HepG2 (cell line): ENCODE data around the gene IGF2BP3. TPM values are rescaled to one million over a fixed set of nuclear protein-coding genes. Genes with fewer than 3 reads are reported as not detected.

Experiments
- ATF2 ChIP-seq: sonication (generic); formaldehyde crosslinking; IDR thresholded peaks from 2 replicates; pipeline ENCODE4 v1.4.0; 2020; ENCODE audit warnings: missing genetic modification reagents
- CENPX ChIP-seq: sonication (generic); formaldehyde crosslinking; IDR thresholded peaks from 2 replicates; pipeline ENCODE4 v1.9.0; 2021; ENCODE audit warnings: mild to moderate bottlenecking, missing genetic modification reagents, moderate library complexity
- FLYWCH1 ChIP-seq: sonication (generic); formaldehyde crosslinking; IDR thresholded peaks from 2 replicates; pipeline ENCODE4 v1.8.1; 2023; ENCODE audit warnings: mild to moderate bottlenecking, missing genetic modification reagents
- GMEB2 ChIP-seq: IDR thresholded peaks from 2 replicates; pipeline ENCODE4 v1.6.1; 2016; ENCODE audit warnings: missing biosample characterization, missing genetic modification reagents, low read depth
- GPN1 ChIP-seq: sonication (generic); formaldehyde crosslinking; IDR thresholded peaks from 2 replicates; pipeline ENCODE4 v1.5.1; 2020; ENCODE audit warnings: missing genetic modification reagents, borderline replicate concordance
- GRHL1 ChIP-seq: sonication (generic); formaldehyde crosslinking; conservative IDR thresholded peaks from 2 replicates; pipeline ENCODE4 v1.8.0; 2022; ENCODE audit warnings: missing genetic modification reagents
- HMGXB4 ChIP-seq, 2 experiments: sonication (generic) in 1 of 2; formaldehyde crosslinking in 1 of 2; IDR thresholded peaks; 2 replicates each; pipeline versions ENCODE4 v1.4.0 to v1.6.1; 2018 to 2020; ENCODE audit warnings: missing genetic modification reagents in 2 of 2, borderline replicate concordance in 1 of 2, low read depth in 1 of 2, mild to moderate bottlenecking in 1 of 2, missing biosample characterization in 1 of 2
- IRF9 ChIP-seq: sonication (generic); formaldehyde crosslinking; IDR thresholded peaks from 2 replicates; pipeline ENCODE4 v1.8.0; 2022; ENCODE audit warnings: missing genetic modification reagents, mild to moderate bottlenecking, borderline replicate concordance
- JUND ChIP-seq: sonication (generic); formaldehyde crosslinking; IDR thresholded peaks from 2 replicates; pipeline ENCODE4 v1.8.0; 2022; ENCODE audit warnings: mild to moderate bottlenecking, missing genetic modification reagents
- KMT2A ChIP-seq: sonication (generic); formaldehyde crosslinking; IDR thresholded peaks from 2 replicates; pipeline ENCODE4 v1.4.0; 2020; ENCODE audit warnings: missing genetic modification reagents
- MIER2 ChIP-seq: IDR thresholded peaks from 2 replicates; pipeline ENCODE4 v1.6.1; 2016; ENCODE audit warnings: missing biosample characterization, missing genetic modification reagents
- MIER3 ChIP-seq: IDR thresholded peaks from 2 replicates; pipeline ENCODE4 v1.6.1; 2016; ENCODE audit warnings: missing compliant biosample characterization, borderline replicate concordance
- MXI1 ChIP-seq: IDR thresholded peaks from 3 replicates; pipeline ENCODE4 v1.6.1; 2012; ENCODE audit warnings: low read depth, low read length, inconsistent platforms, borderline replicate concordance
- NBN ChIP-seq: fragments of 450-650 bp; conservative IDR thresholded peaks from 2 replicates; pipeline ENCODE4 v1.6.1; 2017
- RAD51 ChIP-seq: fragments of 450-650 bp; IDR thresholded peaks from 2 replicates; pipeline ENCODE4 v1.6.1; 2016; ENCODE audit warnings: borderline replicate concordance
- SMARCE1 ChIP-seq: fragments of 450-650 bp; IDR thresholded peaks from 2 replicates; pipeline ENCODE4 v1.6.1; 2017; ENCODE audit warnings: borderline replicate concordance
- SP4 ChIP-seq: sonication (generic); formaldehyde crosslinking; IDR thresholded peaks from 2 replicates; pipeline ENCODE4 v1.8.1; 2023; ENCODE audit warnings: mild to moderate bottlenecking, missing genetic modification reagents
- ZNF530 ChIP-seq: sonication (generic); formaldehyde crosslinking; IDR thresholded peaks from 2 replicates; pipeline ENCODE4 v1.5.0; 2020; ENCODE audit warnings: low read depth, mild to moderate bottlenecking, missing genetic modification reagents
- ZNF546 ChIP-seq: sonication (generic); formaldehyde crosslinking; conservative IDR thresholded peaks from 2 replicates; pipeline ENCODE4 v1.8.1; 2023; ENCODE audit warnings: mild to moderate bottlenecking, missing genetic modification reagents
- ZNF616 ChIP-seq: sonication (generic); formaldehyde crosslinking; IDR thresholded peaks from 2 replicates; pipeline ENCODE4 v1.5.0; 2020; ENCODE audit warnings: low read depth, mild to moderate bottlenecking, missing genetic modification reagents
- ZNF644 ChIP-seq: IDR thresholded peaks from 2 replicates; pipeline ENCODE4 v1.6.1; 2016; ENCODE audit warnings: low read depth
- ZNF792 ChIP-seq: IDR thresholded peaks from 2 replicates; pipeline ENCODE4 v1.6.1; 2016
- polyA plus RNA-seq, 8 experiments: library from polyadenylated mRNA; depleted of rRNA in 3 of 8; stranded (reverse) in 7 of 8; unstranded in 1 of 8; fragments of >200 nt; fragmentation: Illumina TruSeq in 4 of 8; extraction: Trizol in 4 of 8; gene quantifications; 2 replicates each; pipeline versions ENCODE4 v1.2.1 to v1.2.3, GENCODE V29; 2011 to 2016; ENCODE audit warnings: low read depth in 4 of 8, missing spikeins in 1 of 8, mixed read lengths in 1 of 8; ENCODE audit not compliant: insufficient read depth in 1 of 8
- total RNA-seq, 5 experiments: library from RNA; depleted of rRNA; stranded (reverse); fragments of >200 nt; fragmentation: Illumina TruSeq; extraction: Trizol; gene quantifications; 2 replicates each; pipeline ENCODE4 v1.2.3, GENCODE V29; 2016; ENCODE audit warnings: low read depth in 1 of 5

Gene IGF2BP3
- total and polyA plus RNA-seq, 2 of the 13 experiments (the other 11 are each of a cell fraction or from before 2014, with no cell fraction given) = 37.7 to 39.5 TPM

GRCh38 chr7:23474094-23474828, 4.0 kb upstream of the IGF2BP3 start (continued):
- peak; percentile 11 to 75; a peak in 3 of 4 replicates for TF ChIP-seq HMGXB4 (CRISPR knock-in tag; IDR thresholded peaks at IDR 0.05; ENCODE audit: borderline replicate concordance in 1 of 2, low read depth in 1 of 2)
- no peak for TF ChIP-seq JUND (CRISPR knock-in tag)
- peak; percentile 80 for TF ChIP-seq IRF9 (CRISPR knock-in tag)
- TF ChIP-seq MIER2 (CRISPR knock-in tag) = no peak
- no peak for TF ChIP-seq SMARCE1
- TF ChIP-seq ATF2 (CRISPR knock-in tag) = no peak
- peak; percentile 92 for TF ChIP-seq KMT2A (CRISPR knock-in tag)
- TF ChIP-seq NBN = no peak
- TF ChIP-seq GRHL1 = no peak; the same call in 1 of the 2 replicates
- no peak; the same call in 1 of the 2 replicates for TF ChIP-seq ZNF644 (CRISPR knock-in tag)
- 0 out of 2 replicates have a peak, but pooled peaks have one; percentile 82 for TF ChIP-seq ZNF530 (CRISPR knock-in tag)
- TF ChIP-seq MXI1 = peak; percentile 91
- TF ChIP-seq GMEB2 (CRISPR knock-in tag) = no peak
- TF ChIP-seq ZNF792 (CRISPR knock-in tag) = peak; percentile 56; the same call in 1 of the 2 replicates
- no peak for TF ChIP-seq GPN1 (CRISPR knock-in tag)
- TF ChIP-seq MIER3 = no peak; the same call in 1 of the 2 replicates
- 0 out of 2 replicates have a peak, but pooled peaks have one; percentile 55 for TF ChIP-seq FLYWCH1 (CRISPR knock-in tag)
- peak; percentile 79; the same call in 1 of the 2 replicates for TF ChIP-seq ZNF616 (CRISPR knock-in tag)
- TF ChIP-seq RAD51 = 0 out of 2 replicates have a peak, but pooled peaks have one; percentile 19
- TF ChIP-seq ZNF546 (CRISPR knock-in tag) = no peak
- TF ChIP-seq CENPX (CRISPR knock-in tag) = no peak
- TF ChIP-seq SP4 = peak; percentile 80
